Breast epithelium (tissue), 3 donors: ENCODE data around the gene NCOA6.

Source experiments
- POLR2A ChIP-seq: fragments of 450-650 bp; IDR thresholded peaks from one replicate; pipeline ENCODE4 v1.6.1; 2016; ENCODE audit warnings: antibody characterized with exemption, mild to moderate bottlenecking, moderate library complexity
- POLR2AphosphoS5 ChIP-seq, 3 donors: sonication (generic); formaldehyde crosslinking; IDR thresholded peaks; one replicate each; pipeline ENCODE4 v1.6.1; 2017; ENCODE audit warnings: antibody characterized with exemption in 3 of 3
- TF ChIP-seq, protein P1 (sequence below), 3 donors: fragments of 450-650 bp; IDR thresholded peaks; one replicate each; pipeline ENCODE4 v1.5.1; 2016 to 2017; ENCODE audit warnings: antibody characterized with exemption in 3 of 3, mild to moderate bottlenecking in 3 of 3, moderate library complexity in 3 of 3

DNA sequence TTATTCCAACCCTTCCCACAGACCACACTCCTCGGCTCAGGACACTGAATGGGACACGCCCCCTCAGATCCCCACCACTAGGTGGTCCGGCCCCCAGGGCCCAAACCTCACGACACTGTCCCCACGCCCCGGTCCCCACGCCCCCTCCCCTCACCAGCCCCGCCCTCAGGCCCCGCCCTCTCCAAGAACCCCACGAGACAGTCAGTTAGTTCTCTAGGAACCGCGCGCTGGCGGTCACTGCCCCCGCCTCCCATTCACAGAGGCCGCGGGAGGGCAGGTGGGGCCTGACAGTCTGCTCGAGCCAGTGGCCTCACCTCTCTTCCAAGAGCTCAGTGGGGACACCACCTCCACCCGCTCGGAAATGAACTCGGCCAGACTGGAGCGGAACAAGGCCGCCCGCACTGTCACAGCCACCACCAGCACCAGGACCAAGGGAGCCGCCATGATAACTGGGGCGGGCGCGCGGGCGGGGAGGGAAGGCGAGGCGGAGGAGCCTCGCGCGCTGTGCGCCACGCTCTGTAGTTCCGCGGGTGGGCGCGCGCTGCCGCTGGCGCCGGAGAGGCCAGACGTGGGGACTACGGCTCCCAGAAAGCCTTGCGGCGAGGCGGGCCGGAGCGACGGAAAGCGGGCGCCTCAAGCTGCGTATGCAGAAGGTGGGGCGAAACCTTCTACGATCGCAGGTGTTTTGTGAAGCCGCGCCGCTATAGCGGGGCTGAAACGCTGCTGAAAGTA lies 148.6 kb downstream of the NCOA6 start, which contains the start of gene PIGU:
- TF ChIP-seq, protein P1, sequence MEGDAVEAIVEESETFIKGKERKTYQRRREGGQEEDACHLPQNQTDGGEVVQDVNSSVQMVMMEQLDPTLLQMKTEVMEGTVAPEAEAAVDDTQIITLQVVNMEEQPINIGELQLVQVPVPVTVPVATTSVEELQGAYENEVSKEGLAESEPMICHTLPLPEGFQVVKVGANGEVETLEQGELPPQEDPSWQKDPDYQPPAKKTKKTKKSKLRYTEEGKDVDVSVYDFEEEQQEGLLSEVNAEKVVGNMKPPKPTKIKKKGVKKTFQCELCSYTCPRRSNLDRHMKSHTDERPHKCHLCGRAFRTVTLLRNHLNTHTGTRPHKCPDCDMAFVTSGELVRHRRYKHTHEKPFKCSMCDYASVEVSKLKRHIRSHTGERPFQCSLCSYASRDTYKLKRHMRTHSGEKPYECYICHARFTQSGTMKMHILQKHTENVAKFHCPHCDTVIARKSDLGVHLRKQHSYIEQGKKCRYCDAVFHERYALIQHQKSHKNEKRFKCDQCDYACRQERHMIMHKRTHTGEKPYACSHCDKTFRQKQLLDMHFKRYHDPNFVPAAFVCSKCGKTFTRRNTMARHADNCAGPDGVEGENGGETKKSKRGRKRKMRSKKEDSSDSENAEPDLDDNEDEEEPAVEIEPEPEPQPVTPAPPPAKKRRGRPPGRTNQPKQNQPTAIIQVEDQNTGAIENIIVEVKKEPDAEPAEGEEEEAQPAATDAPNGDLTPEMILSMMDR (IDR thresholded peaks at IDR 0.05), result peak; percentile 9 to 37 (median 17)
- TF ChIP-seq POLR2AphosphoS5 (IDR thresholded peaks at IDR 0.05) (peak; percentile 53 to 71 (median 58)), POLR2A (no peak)
